Endothelial cell (in vitro differentiated cells): Measurements from ENCODE around the gene GPR155. TPM values are rescaled to one million over a fixed set of nuclear protein-coding genes. Genes with fewer than 3 reads are reported as not detected.
"Not testable (repeated sequence)": the region's sequence is repeated elsewhere in the genome, so short reads cannot be mapped to it uniquely, and the experiment has no call there.

ENCODE experiments used
- DNase-seq: peaks from one replicate; pipeline ENCODE4 v3.0.0; 2021; ENCODE audit warnings: low spot score
- H3K27ac Mint-ChIP-seq: one replicate; pipeline ENCODE4 v1.8.0; 2021; ENCODE audit warnings: mixed read lengths, inconsistent platforms; ENCODE audit not compliant: unreplicated experiment
- H3K27me3 Mint-ChIP-seq: one replicate; pipeline ENCODE4 v1.8.0; 2021; ENCODE audit warnings: mild to moderate bottlenecking, moderate library complexity, mixed read lengths, inconsistent platforms; ENCODE audit not compliant: unreplicated experiment
- H3K36me3 Mint-ChIP-seq: one replicate; pipeline ENCODE4 v1.8.0; 2021; ENCODE audit warnings: mild to moderate bottlenecking, low read depth, mixed read lengths, inconsistent platforms; ENCODE audit not compliant: unreplicated experiment
- H3K4me1 Mint-ChIP-seq: one replicate; pipeline ENCODE4 v1.8.0; 2021; ENCODE audit warnings: mild to moderate bottlenecking, mixed read lengths, inconsistent platforms; ENCODE audit not compliant: unreplicated experiment
- H3K4me3 Mint-ChIP-seq: one replicate; pipeline ENCODE4 v1.8.0; 2021; ENCODE audit warnings: mild to moderate bottlenecking, mixed read lengths, inconsistent platforms; ENCODE audit not compliant: unreplicated experiment
- H3K9me3 Mint-ChIP-seq: one replicate; pipeline ENCODE4 v1.8.0; 2021; ENCODE audit warnings: mixed read lengths, inconsistent platforms; ENCODE audit not compliant: unreplicated experiment
- CTCF ChIP-seq: fragments of 200-600 bp; sonication (generic); IDR thresholded peaks from one replicate; pipeline ENCODE4 v1.5.0; 2021; ENCODE audit warnings: antibody characterized with exemption; ENCODE audit not compliant: unreplicated experiment
- total RNA-seq: library from RNA; stranded (reverse); fragmentation: NEBNext Ultra II Directional; extraction: Animal tissue kit (Norgen Biotek cat#: 25700); gene quantifications from one replicate; pipeline ENCODE4 v1.2.1, GENCODE V29; 2021; ENCODE audit not compliant: unreplicated experiment

The GPR155 gene
- total RNA-seq, 1 donor from 2014 or later: 1.7 TPM

- Mint-ChIP-seq H3K27me3 (no peaks in the 10 kb centered on the region), H3K4me3 (peak overlapping the region; percentile 18), H3K27ac (peak overlapping the region; percentile 93), H3K9me3 (no peaks in the 10 kb centered on the region), H3K4me1 (peaks cover 13% of the 10 kb centered on the region), H3K36me3 (peaks cover 4% of the 10 kb centered on the region)
- DNase-seq: no peak
- TF ChIP-seq CTCF: no peak
These were observed 50.5 kb downstream of the GPR155 start for GRCh38 chr2:174436351-174436750.

GRCh38 chr2:174431902-174432301, 54.9 kb downstream of the GPR155 start:
- Mint-ChIP-seq H3K36me3 (peaks cover 22% of the 10 kb centered on the region), H3K4me1 (peaks cover 10% of the 10 kb centered on the region), H3K4me3 (no peak overlapping the region), H3K27ac (no peak overlapping the region), H3K9me3 (no peaks in the 10 kb centered on the region), H3K27me3 (no peaks in the 10 kb centered on the region)
- DNase-seq: no peak
- TF ChIP-seq CTCF: no peak

GRCh38 chr2:174430066-174430465, 56.8 kb downstream of the GPR155 start:
- Mint-ChIP-seq H3K27me3 (no peaks in the 10 kb centered on the region), H3K4me1 (no peaks in the 10 kb centered on the region), H3K9me3 (no peaks in the 10 kb centered on the region), H3K27ac (no peak overlapping the region), H3K36me3 (peaks cover 22% of the 10 kb centered on the region), H3K4me3 (no peak overlapping the region)
- no peak for DNase-seq
- TF ChIP-seq CTCF: no peak

- Mint-ChIP-seq H3K4me1 (no peaks in the 10 kb centered on the region), H3K9me3 (no peaks in the 10 kb centered on the region), H3K27me3 (no peaks in the 10 kb centered on the region), H3K27ac (no peak overlapping the region), H3K4me3 (no peak overlapping the region), H3K36me3 (peaks cover 19% of the 10 kb centered on the region)
- no peak for DNase-seq
- no peak for TF ChIP-seq CTCF
These were observed 58.6 kb downstream of the GPR155 start for GRCh38 chr2:174428214-174428613.

GRCh38 chr2:174412256-174412655, 74.6 kb downstream of the GPR155 start:
- no peak for TF ChIP-seq CTCF
- H3K27ac Mint-ChIP-seq: no peak overlapping the region

GRCh38 chr2:174410039-174410438, 76.8 kb downstream of the GPR155 start:
- H3K27ac Mint-ChIP-seq: not testable (repeated sequence)

More at GRCh38 chr2:174412256-174412655, 74.6 kb downstream of the GPR155 start:
- peaks cover 4% of the 10 kb centered on the region for H3K36me3 Mint-ChIP-seq
- no peaks in the 10 kb centered on the region for H3K4me1 Mint-ChIP-seq
- no peak for DNase-seq
- H3K4me3 Mint-ChIP-seq: no peak overlapping the region
- H3K9me3 Mint-ChIP-seq: no peaks in the 10 kb centered on the region
- no peaks in the 10 kb centered on the region for H3K27me3 Mint-ChIP-seq

More at GRCh38 chr2:174410039-174410438, 76.8 kb downstream of the GPR155 start:
- peak overlapping the region; percentile 22 for H3K4me3 Mint-ChIP-seq
- H3K9me3 Mint-ChIP-seq, DNase-seq, H3K36me3 Mint-ChIP-seq, H3K27me3 Mint-ChIP-seq, H3K4me1 Mint-ChIP-seq: not testable (repeated sequence)
